ENCODE measurements around the gene FRYL.

- no peak for TF ChIP-seq CTCF (conservative IDR thresholded peaks at IDR 0.05 in 1 of 2, IDR thresholded peaks at IDR 0.05 in 1 of 2; ENCODE audit: low read depth in 1 of 2, low read length in 2 of 2)
- no peak for TF ChIP-seq EZH2 (IDR thresholded peaks at IDR 0.05; ENCODE audit: low read length, missing control alignments)
These were observed 288.4 kb downstream of the FRYL start for GRCh38 chr4:48491514-48492176.

All from fibroblast of lung (primary cell).